BLaER1 (cell line): ENCODE measurements around the gene GNG5.
A peak's percentile ranks its signal among the peaks of the same experiment; 100 is the strongest.
"Not testable (repeated sequence)": the region's sequence is repeated elsewhere in the genome, so short reads cannot be mapped to it uniquely, and the experiment has no call there.

Experiments
- H3K27ac ChIP-seq: shearing (Covaris generic); formaldehyde crosslinking; 2 replicates; pipeline ENCODE4 v1.8.1; 2022
- H3K27me3 ChIP-seq: shearing (Covaris generic); formaldehyde crosslinking; 2 replicates; pipeline ENCODE4 v1.8.1; 2022
- H3K36me3 ChIP-seq: shearing (Covaris generic); formaldehyde crosslinking; 2 replicates; pipeline ENCODE4 v1.8.1; 2022
- H3K4me1 ChIP-seq: shearing (Covaris generic); formaldehyde crosslinking; 2 replicates; pipeline ENCODE4 v1.8.1; 2022
- H3K4me2 ChIP-seq: shearing (Covaris generic); formaldehyde crosslinking; 2 replicates; pipeline ENCODE4 v1.8.1; 2022
- H3K4me3 ChIP-seq: shearing (Covaris generic); formaldehyde crosslinking; 2 replicates; pipeline ENCODE4 v1.8.1; 2022
- H3K9ac ChIP-seq: shearing (Covaris generic); formaldehyde crosslinking; 2 replicates; pipeline ENCODE4 v1.8.1; 2022
- H3K9me3 ChIP-seq: shearing (Covaris generic); formaldehyde crosslinking; 2 replicates; pipeline ENCODE4 v1.8.1; 2022
- H4K20me1 ChIP-seq: shearing (Covaris generic); formaldehyde crosslinking; 2 replicates; pipeline ENCODE4 v1.8.1; 2022
- Cebpa-rat ChIP-seq: shearing (Covaris generic); IDR thresholded peaks from 2 replicates; pipeline ENCODE4 v1.8.1; 2022

GNG5 gene

GRCh38 chr1:84509029-84509428, 2.6 kb upstream of the GNG5 start:
- H3K9ac ChIP-seq, result no peak overlapping the region
- peaks cover 9% of the 10 kb centered on the region; the same call in 1 of the 2 replicates for H3K36me3 ChIP-seq

GRCh38 chr1:84508510-84508909, 2.1 kb upstream of the GNG5 start:
- H3K9ac ChIP-seq, result no peak overlapping the region
- H3K4me1 ChIP-seq, result peaks cover 25% of the 10 kb centered on the region
- TF ChIP-seq Cebpa-rat, result no peak
- H3K27me3 ChIP-seq, result no peaks in the 10 kb centered on the region
- no peak overlapping the region for H3K27ac ChIP-seq
- peaks cover 9% of the 10 kb centered on the region; the same call in 1 of the 2 replicates for H3K36me3 ChIP-seq
- no peak overlapping the region for H3K4me2 ChIP-seq
- H4K20me1 ChIP-seq, result peaks cover 20% of the 10 kb centered on the region
- H3K9me3 ChIP-seq, result peaks cover 11% of the 10 kb centered on the region; the same call in 1 of the 2 replicates
- no peak overlapping the region for H3K4me3 ChIP-seq

More at GRCh38 chr1:84509029-84509428, 2.6 kb upstream of the GNG5 start:
- no peak for TF ChIP-seq Cebpa-rat
- peaks cover 20% of the 10 kb centered on the region for H3K4me1 ChIP-seq
- peaks cover 15% of the 10 kb centered on the region for H4K20me1 ChIP-seq
- peaks cover 11% of the 10 kb centered on the region; the same call in 1 of the 2 replicates for H3K9me3 ChIP-seq
- H3K27me3 ChIP-seq, result no peaks in the 10 kb centered on the region
- no peak overlapping the region for H3K4me2 ChIP-seq
- no peak overlapping the region for H3K4me3 ChIP-seq
- no peak overlapping the region for H3K27ac ChIP-seq

DNA sequence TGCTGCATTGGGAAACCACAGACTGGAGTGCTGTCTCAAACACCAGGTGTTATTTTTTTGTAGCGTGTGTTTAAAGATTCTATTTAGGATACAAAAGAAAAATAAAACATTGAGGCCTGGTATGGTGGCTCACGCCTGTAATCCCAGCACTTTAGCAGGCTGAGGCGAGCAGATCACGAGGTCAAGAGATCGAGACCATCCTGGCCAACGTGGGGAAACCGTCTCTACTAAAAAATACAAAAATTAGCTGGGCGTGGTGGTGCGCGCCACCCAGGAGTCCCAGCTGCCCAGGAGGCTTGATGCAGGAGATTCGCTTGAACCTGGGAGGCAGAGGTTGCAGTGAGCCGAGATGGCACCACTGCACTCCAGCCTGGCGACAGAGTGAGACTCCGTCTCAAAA, 1.5 kb upstream of the GNG5 start:
- Histone ChIP-seq H3K9ac (peak overlapping the region; percentile 93; the same call in 1 of the 2 replicates), H3K27ac (peak overlapping the region; percentile 90; the same call in 1 of the 2 replicates)

DNA sequence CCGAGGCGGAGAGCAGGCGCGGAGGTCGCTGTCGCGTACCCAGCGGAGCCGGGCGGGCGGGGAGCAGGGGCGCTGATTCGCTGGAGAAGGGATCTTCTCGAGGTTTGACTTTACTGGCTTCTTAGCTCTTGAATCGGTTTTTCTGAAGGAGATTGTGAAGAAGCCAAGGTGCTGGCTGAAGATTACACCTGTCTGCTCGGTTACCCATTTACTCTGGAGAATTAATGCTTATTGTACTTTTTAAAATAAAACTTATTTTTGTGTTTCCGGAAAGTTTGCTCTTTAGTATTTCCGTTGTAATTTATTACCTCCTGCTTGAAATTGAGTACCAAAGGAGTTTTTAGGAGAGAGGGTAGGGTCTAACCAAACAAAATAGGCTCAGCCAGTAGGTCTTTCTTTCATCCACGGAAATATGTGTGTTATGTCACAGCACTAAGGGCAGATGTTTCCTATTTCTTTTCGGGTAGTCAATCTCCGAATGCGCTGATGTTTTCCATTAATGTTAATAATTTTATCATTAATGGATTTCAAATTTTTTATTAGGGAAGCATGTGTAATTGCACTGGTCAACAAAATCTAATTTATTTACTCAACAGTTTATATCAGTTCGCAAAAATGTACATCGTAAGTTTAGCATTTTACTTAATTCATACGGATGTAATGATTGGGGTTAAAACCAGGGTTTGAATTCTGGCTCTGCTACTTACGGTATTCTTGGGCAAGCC, 510 bp upstream of the GNG5 start:
- Histone ChIP-seq H3K36me3 (peaks cover 15% of the 10 kb centered on the region), H3K4me2 (peak overlapping the region; percentile 74), H3K27me3 (no peaks in the 10 kb centered on the region), H3K27ac (peak overlapping the region; percentile 90), H3K9ac (peak overlapping the region; percentile 93), H4K20me1 (peaks cover 36% of the 10 kb centered on the region), H3K4me1 (peaks cover 41% of the 10 kb centered on the region), H3K9me3 (peaks cover 11% of the 10 kb centered on the region; the same call in 1 of the 2 replicates), H3K4me3 (peak overlapping the region; percentile 89)
- TF ChIP-seq Cebpa-rat, result no peak

More for the DNA sequence above, 1.5 kb upstream of the GNG5 start:
- Histone ChIP-seq H3K4me3 (0 out of 2 replicates have a peak overlapping the region, but pooled peaks have one; percentile 89), H4K20me1 (peaks cover 26% of the 10 kb centered on the region), H3K4me2 (peak overlapping the region; percentile 74), H3K9me3 (peaks cover 11% of the 10 kb centered on the region; the same call in 1 of the 2 replicates), H3K4me1 (peaks cover 31% of the 10 kb centered on the region)
- not testable (repeated sequence) for H3K27me3 ChIP-seq, H3K36me3 ChIP-seq

GRCh38 chr1:84505493-84506001, 834 bp downstream of the GNG5 start:
- TF ChIP-seq Cebpa-rat, result 0 out of 2 replicates have a peak, but pooled peaks have one; percentile 19
- Histone ChIP-seq H3K27ac (peak overlapping the region; percentile 90), H3K4me1 (peaks cover 42% of the 10 kb centered on the region), H3K36me3 (peaks cover 28% of the 10 kb centered on the region), H4K20me1 (peaks cover 50% of the 10 kb centered on the region), H3K9ac (peak overlapping the region; percentile 93), H3K4me3 (peak overlapping the region; percentile 89), H3K4me2 (peak overlapping the region; percentile 89), H3K27me3 (no peaks in the 10 kb centered on the region), H3K9me3 (peaks cover 11% of the 10 kb centered on the region; the same call in 1 of the 2 replicates)

GRCh38 chr1:84504580-84505492, 1.5 kb downstream of the GNG5 start:
- Histone ChIP-seq H3K4me2 (peak overlapping the region; percentile 89), H3K36me3 (peaks cover 32% of the 10 kb centered on the region), H4K20me1 (peaks cover 57% of the 10 kb centered on the region), H3K27ac (peak overlapping the region; percentile 90), H3K9me3 (peaks cover 10% of the 10 kb centered on the region; the same call in 1 of the 2 replicates), H3K9ac (peak overlapping the region; percentile 93), H3K27me3 (no peaks in the 10 kb centered on the region), H3K4me1 (peaks cover 42% of the 10 kb centered on the region), H3K4me3 (peak overlapping the region; percentile 89)
- TF ChIP-seq Cebpa-rat, result no peak

DNA sequence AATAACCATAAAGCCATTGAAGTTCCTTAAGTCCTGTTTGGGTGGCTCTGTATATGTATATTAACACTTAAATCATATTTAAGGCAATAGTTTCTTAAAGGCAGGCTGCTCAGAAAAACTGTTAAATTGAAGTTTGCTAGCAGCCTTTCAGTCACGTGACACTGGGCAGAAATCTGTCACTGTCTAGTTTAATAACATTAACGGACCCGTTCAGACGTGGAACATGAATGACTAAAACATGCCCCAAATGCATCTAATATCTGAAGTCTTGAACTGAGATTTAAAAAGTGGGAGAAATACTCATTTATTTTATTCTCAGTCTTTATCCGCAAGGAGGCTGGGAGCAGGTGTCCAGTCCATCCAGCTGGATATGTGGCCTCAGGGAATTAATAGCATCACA, 3.5 kb downstream of the GNG5 start:
- peaks cover 43% of the 10 kb centered on the region for H3K4me1 ChIP-seq
- no peaks in the 10 kb centered on the region for H3K9me3 ChIP-seq
- H3K27me3 ChIP-seq, result no peaks in the 10 kb centered on the region
- no peak for TF ChIP-seq Cebpa-rat
- peak overlapping the region; percentile 89; the same call in 1 of the 2 replicates for H3K4me2 ChIP-seq
- no peak overlapping the region for H3K27ac ChIP-seq
- peaks cover 74% of the 10 kb centered on the region for H4K20me1 ChIP-seq
- H3K36me3 ChIP-seq, result peaks cover 39% of the 10 kb centered on the region
- H3K9ac ChIP-seq, result no peak overlapping the region
- H3K4me3 ChIP-seq, result no peak overlapping the region

GRCh38 chr1:84497631-84498275, 8.6 kb downstream of the GNG5 start:
- Histone ChIP-seq H3K9ac (no peak overlapping the region), H3K27me3 (no peaks in the 10 kb centered on the region), H3K4me3 (no peak overlapping the region), H3K9me3 (no peaks in the 10 kb centered on the region), H3K4me2 (no peak overlapping the region), H3K36me3 (peaks cover 87% of the 10 kb centered on the region), H4K20me1 (peaks cover 63% of the 10 kb centered on the region), H3K4me1 (peaks cover 24% of the 10 kb centered on the region; the same call in 1 of the 2 replicates), H3K27ac (no peak overlapping the region)
- no peak for TF ChIP-seq Cebpa-rat

DNA sequence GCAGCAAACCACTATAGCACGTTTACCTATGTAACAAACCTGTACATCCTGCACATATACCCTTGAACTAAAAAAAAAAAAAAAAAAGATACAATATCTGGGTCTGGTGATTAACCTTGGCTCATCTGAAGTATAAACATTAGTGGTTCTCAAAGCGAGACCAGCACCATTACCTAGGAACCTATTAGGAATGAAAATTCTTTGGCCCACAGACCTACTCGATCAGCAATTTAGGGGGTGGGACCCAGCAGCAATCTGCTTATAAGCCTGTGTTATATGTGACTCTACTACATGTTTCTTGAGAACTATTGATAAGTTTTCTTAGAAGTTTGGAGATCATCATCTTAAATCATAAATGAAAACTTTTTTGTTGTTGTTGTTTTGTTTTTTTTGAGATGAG, 9.9 kb downstream of the GNG5 start:
- Histone ChIP-seq H3K4me1 (peaks cover 14% of the 10 kb centered on the region; the same call in 1 of the 2 replicates), H3K4me3 (no peak overlapping the region), H3K4me2 (no peak overlapping the region), H3K27ac (no peak overlapping the region), H3K9me3 (no peaks in the 10 kb centered on the region), H3K27me3 (no peaks in the 10 kb centered on the region), H3K9ac (no peak overlapping the region), H4K20me1 (peaks cover 51% of the 10 kb centered on the region), H3K36me3 (peaks cover 91% of the 10 kb centered on the region)
- TF ChIP-seq Cebpa-rat, result no peak
